Measurements from ENCODE around the gene SLC7A6.

DNA sequence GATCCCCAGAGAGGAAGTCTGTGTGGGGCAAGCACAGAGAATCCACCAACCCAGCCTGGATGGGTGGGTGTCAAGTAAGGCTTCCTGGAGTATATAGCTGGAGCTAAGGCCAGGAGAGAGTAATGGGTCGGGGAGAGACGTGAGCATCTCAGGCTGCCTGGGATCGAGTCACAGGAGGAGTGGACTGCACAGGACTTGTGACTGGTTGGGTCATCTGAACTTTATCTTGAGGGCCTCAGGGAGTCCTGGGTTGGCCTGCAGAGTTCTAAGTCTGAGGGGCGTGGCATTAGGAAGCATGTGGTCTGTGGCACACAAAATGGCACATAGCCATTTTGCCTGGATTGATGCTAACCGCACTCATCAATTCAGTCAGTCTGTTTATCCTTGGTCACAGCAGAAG lies 17.7 kb upstream of the SLC7A6 start:
- TF ChIP-seq CTCF (IDR thresholded peaks at IDR 0.05) (no peak), POLR2A (IDR thresholded peaks at IDR 0.05) (no peak)

All from thyroid gland (tissue), 4 donors.